22Rv1 (cell line): ENCODE data around the gene EPHA6.

Experiments
- CTCF ChIP-seq: fragments of 450-650 bp; IDR thresholded peaks from 2 replicates; pipeline ENCODE4 v1.5.1; 2017; ENCODE audit warnings: mild to moderate bottlenecking
- ZFX ChIP-seq: fragments of 450-650 bp; IDR thresholded peaks from 2 replicates; pipeline ENCODE4 v1.6.1; 2017; ENCODE audit warnings: antibody characterized with exemption, borderline replicate concordance

DNA sequence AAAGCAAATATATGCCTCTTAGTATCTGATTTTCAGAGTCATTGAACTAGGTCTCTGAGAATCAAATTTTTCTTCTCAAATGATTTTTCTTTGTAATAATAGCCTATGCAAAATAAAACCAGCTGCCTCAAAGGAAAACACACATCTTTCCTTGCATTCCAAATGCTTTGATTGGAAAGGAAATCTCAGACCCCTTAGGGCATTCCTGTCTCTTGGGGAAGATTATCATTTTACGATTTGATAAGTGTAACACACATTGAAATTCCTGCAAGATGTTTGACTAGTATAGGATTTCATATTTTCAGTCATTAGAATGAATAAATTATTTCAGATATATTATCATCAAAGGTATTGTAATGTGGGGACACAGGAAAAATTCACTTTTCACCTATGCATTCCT, 244.8 kb downstream of the EPHA6 start:
- TF ChIP-seq CTCF (no peak), ZFX (no peak)
